Keratinocyte (primary cell): ENCODE measurements around the gene CEACAM7. TPM values are rescaled to one million over a fixed set of nuclear protein-coding genes. Genes with fewer than 3 reads are reported as not detected.

Experiments
- DNase-seq: peaks from one replicate; pipeline ENCODE4 v3.0.0-alpha.2; 2011; ENCODE audit warnings: low read depth, missing footprints, low spot score
- FAIRE-seq: peaks from 2 replicates; lab custom pipeline; 2011; peaks lifted over from hg19 to GRCh38; lab: Jason Lieb, UNC
- H2AFZ ChIP-seq: 2 replicates; pipeline ENCODE4 v1.6.0; 2012; ENCODE audit warnings: low read length, control low read depth, inconsistent platforms; ENCODE audit not compliant: control insufficient read depth
- H3K27ac ChIP-seq: 2 replicates; pipeline ENCODE4 v1.5.1; 2011; ENCODE audit warnings: low read length; ENCODE audit not compliant: control insufficient read depth, insufficient read depth
- H3K27me3 ChIP-seq: 3 replicates; pipeline ENCODE4 v1.6.0; 2011; ENCODE audit warnings: low read length; ENCODE audit not compliant: control insufficient read depth, insufficient read depth; ENCODE audit errors: extremely low read depth
- H3K36me3 ChIP-seq, 2 experiments: 2 replicates in 1 of 2; 3 replicates in 1 of 2; pipeline ENCODE4 v1.5.1; 2011; ENCODE audit warnings: low read length in 2 of 2, mild to moderate bottlenecking in 1 of 2; ENCODE audit not compliant: control insufficient read depth in 2 of 2, insufficient read depth in 2 of 2; ENCODE audit errors: extremely low read depth in 1 of 2
- H3K4me1 ChIP-seq: 3 replicates; pipeline ENCODE4 v1.5.1; 2011; ENCODE audit warnings: low read length; ENCODE audit not compliant: control insufficient read depth, insufficient read depth; ENCODE audit errors: extremely low read depth
- H3K4me2 ChIP-seq: 3 replicates; pipeline ENCODE4 v1.6.0; 2011; ENCODE audit warnings: low read depth, low read length; ENCODE audit not compliant: control insufficient read depth, insufficient read depth; ENCODE audit errors: extremely low read depth
- H3K4me3 ChIP-seq, 3 experiments: fragments of 200-600 bp in 1 of 3; sonication (generic) in 1 of 3; 2 replicates in 2 of 3; 3 replicates in 1 of 3; pipeline ENCODE4 v1.5.1; 2011 to 2016; ENCODE audit warnings: low read length in 3 of 3, mild to moderate bottlenecking in 3 of 3, control low read depth in 2 of 3, inconsistent platforms in 1 of 3, low read depth in 1 of 3, mixed read lengths in 1 of 3, mixed run types in 1 of 3, moderate library complexity in 1 of 3; ENCODE audit not compliant: control insufficient read depth in 2 of 3, insufficient read depth in 2 of 3; ENCODE audit errors: extremely low read depth in 1 of 3
- H3K79me2 ChIP-seq: 2 replicates; pipeline ENCODE4 v1.6.0; 2012; ENCODE audit warnings: low read length; ENCODE audit not compliant: control insufficient read depth, insufficient read depth
- H3K9ac ChIP-seq: 3 replicates; pipeline ENCODE4 v1.6.0; 2011; ENCODE audit warnings: low read length; ENCODE audit not compliant: control insufficient read depth, insufficient read depth; ENCODE audit errors: extremely low read depth
- H3K9me1 ChIP-seq: 3 replicates; pipeline ENCODE4 v1.6.0; 2011; ENCODE audit warnings: low read length; ENCODE audit not compliant: control insufficient read depth, insufficient read depth; ENCODE audit errors: extremely low read depth
- H3K9me3 ChIP-seq: 2 replicates; pipeline ENCODE4 v1.5.1; 2012; ENCODE audit warnings: low read depth, low read length; ENCODE audit not compliant: control insufficient read depth
- H4K20me1 ChIP-seq: 3 replicates; pipeline ENCODE4 v1.6.0; 2011; ENCODE audit warnings: low read length; ENCODE audit not compliant: control insufficient read depth, insufficient read depth; ENCODE audit errors: extremely low read depth
- EZH2 ChIP-seq: IDR thresholded peaks from one replicate; pipeline ENCODE4 v1.6.1; 2012; ENCODE audit warnings: inconsistent platforms, mild to moderate bottlenecking, low read length, moderate library complexity
- dilution Hi-C: fragments of 300-500 bp; cut with MboI; formaldehyde crosslinking; loops from one replicate; pipeline ENCODE4 v1.7.0; 2020; ENCODE audit warnings: low sequenced_read_pairs; ENCODE audit not compliant: extremely low pct_ligation_motif_present
- polyA plus RNA-seq, 5 experiments: library from polyadenylated mRNA; depleted of rRNA in 3 of 5; stranded (reverse) in 3 of 5; stranded (forward) in 1 of 5; unstranded in 1 of 5; fragments of >200 nt; gene quantifications; 1 replicate in 1 of 5; 2 replicates in 3 of 5; 3 replicates in 1 of 5; pipeline versions ENCODE4 v1.2.1 to v1.2.3, GENCODE V29; 2011 to 2012; ENCODE audit warnings: missing spikeins in 2 of 5, low read depth in 1 of 5, low replicate concordance in 1 of 5
- TF ChIP-seq, protein P1 (sequence below), 3 experiments: IDR thresholded peaks in 1 of 3; conservative IDR thresholded peaks in 1 of 3; optimal IDR thresholded peaks in 1 of 3; 2 replicates in 2 of 3; 3 replicates in 1 of 3; pipeline versions ENCODE3 to v1.5.1; 2011; ENCODE audit warnings: low read length in 3 of 3, mild to moderate bottlenecking in 3 of 3, moderate library complexity in 2 of 3, control low read depth in 1 of 3, inconsistent platforms in 1 of 3; ENCODE audit not compliant: insufficient read depth in 2 of 3; ENCODE audit errors: extremely low read depth in 1 of 3

Gene CEACAM7
- polyA plus RNA-seq, 1 donor (not counting 4 experiments of a cell fraction or from before 2014, with no cell fraction given) = not detected

DNA sequence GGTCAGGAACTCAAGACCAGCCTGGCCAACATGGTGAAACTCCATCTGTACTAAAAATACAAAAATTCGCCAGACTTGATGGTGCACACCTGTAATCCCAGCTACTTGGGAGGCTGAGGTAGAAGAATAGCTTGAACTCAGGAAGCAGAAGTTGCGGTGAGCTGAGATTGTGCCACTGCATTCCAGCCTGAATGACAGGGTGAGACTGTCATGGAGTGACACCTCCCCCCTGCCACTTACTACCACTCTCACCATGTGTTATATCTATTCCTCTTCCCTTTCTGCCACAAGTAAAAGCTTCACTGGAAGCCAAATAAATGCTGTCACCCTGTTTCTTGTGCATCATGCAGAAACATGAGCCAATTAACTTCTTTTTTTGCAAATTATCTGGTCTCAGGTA, 50.6 kb downstream of the CEACAM7 start:
- no peak overlapping the region for H2AFZ ChIP-seq
- no peak overlapping the region for H3K9ac ChIP-seq
- H3K9me3 ChIP-seq = no peaks in the 10 kb centered on the region
- dilution Hi-C loops = no loop called here
- no peaks in the 10 kb centered on the region for H3K36me3 ChIP-seq
- no peaks in the 10 kb centered on the region for H3K27me3 ChIP-seq
- DNase-seq (no peak), FAIRE-seq (no peak)
- TF ChIP-seq, protein P1, sequence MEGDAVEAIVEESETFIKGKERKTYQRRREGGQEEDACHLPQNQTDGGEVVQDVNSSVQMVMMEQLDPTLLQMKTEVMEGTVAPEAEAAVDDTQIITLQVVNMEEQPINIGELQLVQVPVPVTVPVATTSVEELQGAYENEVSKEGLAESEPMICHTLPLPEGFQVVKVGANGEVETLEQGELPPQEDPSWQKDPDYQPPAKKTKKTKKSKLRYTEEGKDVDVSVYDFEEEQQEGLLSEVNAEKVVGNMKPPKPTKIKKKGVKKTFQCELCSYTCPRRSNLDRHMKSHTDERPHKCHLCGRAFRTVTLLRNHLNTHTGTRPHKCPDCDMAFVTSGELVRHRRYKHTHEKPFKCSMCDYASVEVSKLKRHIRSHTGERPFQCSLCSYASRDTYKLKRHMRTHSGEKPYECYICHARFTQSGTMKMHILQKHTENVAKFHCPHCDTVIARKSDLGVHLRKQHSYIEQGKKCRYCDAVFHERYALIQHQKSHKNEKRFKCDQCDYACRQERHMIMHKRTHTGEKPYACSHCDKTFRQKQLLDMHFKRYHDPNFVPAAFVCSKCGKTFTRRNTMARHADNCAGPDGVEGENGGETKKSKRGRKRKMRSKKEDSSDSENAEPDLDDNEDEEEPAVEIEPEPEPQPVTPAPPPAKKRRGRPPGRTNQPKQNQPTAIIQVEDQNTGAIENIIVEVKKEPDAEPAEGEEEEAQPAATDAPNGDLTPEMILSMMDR (optimal IDR thresholded peaks at IDR 0.05 in 1 of 3, IDR thresholded peaks at IDR 0.05 in 1 of 3, conservative IDR thresholded peaks at IDR 0.05 in 1 of 3; ENCODE audit: extremely low read depth in 1 of 3, insufficient read depth in 2 of 3, low read length in 3 of 3) = no peak
- no peak for TF ChIP-seq EZH2
- no peaks in the 10 kb centered on the region for H3K9me1 ChIP-seq
- H3K4me2 ChIP-seq = no peak overlapping the region
- H3K4me1 ChIP-seq = no peaks in the 10 kb centered on the region
- no peak overlapping the region for H3K4me3 ChIP-seq
- H4K20me1 ChIP-seq = peaks cover 5% of the 10 kb centered on the region
- no peaks in the 10 kb centered on the region for H3K79me2 ChIP-seq
- no peak overlapping the region for H3K27ac ChIP-seq

DNA sequence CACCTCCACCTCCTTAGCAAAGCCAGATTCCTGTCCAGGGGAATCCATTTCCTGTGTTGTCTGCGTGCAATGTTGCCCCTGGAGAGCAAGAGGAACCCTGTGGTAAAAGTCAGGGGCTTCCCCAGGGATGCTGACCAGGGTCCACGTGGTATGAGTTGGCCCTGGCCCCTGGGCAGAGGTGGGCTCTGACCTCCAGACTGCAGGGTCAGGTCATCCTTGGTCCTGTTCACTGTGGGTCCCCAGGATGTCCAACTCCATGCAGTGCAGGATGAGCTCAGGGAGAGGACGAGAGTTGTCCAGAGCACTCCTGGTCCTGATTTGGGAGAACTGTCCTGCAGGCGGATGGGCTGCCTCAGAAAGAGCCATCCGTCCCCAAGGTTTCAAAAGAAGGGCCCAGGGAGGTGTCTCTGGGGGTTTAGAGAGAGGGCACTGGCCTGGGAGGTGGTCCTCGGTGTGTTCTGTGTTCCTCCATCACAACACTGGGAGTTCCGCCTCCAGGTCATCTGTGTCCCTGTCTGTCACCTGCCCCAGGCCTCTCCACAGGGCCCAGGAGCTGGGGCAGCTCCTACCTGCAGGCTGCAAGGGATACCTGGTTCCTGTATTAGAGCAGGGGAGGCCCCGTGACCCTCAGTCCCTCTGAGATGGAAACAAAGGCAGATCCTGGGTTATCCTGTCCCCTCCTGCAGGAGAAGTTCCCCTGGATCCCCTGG, 59.9 kb downstream of the CEACAM7 start:
- H4K20me1 ChIP-seq = no peaks in the 10 kb centered on the region
- dilution Hi-C loops = no loop called here

More for the DNA sequence above, 59.9 kb downstream of the CEACAM7 start:
- no peaks in the 10 kb centered on the region for H3K4me1 ChIP-seq
- H3K36me3 ChIP-seq = no peaks in the 10 kb centered on the region
- no peaks in the 10 kb centered on the region for H3K27me3 ChIP-seq
- DNase-seq (no peak), FAIRE-seq (no peak)
- no peak overlapping the region for H3K4me2 ChIP-seq
- no peak for TF ChIP-seq EZH2
- TF ChIP-seq, protein P1 (optimal IDR thresholded peaks at IDR 0.05 in 1 of 3, IDR thresholded peaks at IDR 0.05 in 1 of 3, conservative IDR thresholded peaks at IDR 0.05 in 1 of 3; ENCODE audit: extremely low read depth in 1 of 3, insufficient read depth in 2 of 3, low read length in 3 of 3) = no peak
- H3K9me3 ChIP-seq = no peaks in the 10 kb centered on the region
- H3K4me3 ChIP-seq = no peak overlapping the region
- H3K9ac ChIP-seq = no peak overlapping the region
- no peak overlapping the region for H2AFZ ChIP-seq
- no peaks in the 10 kb centered on the region for H3K79me2 ChIP-seq
- no peak overlapping the region for H3K27ac ChIP-seq
- H3K9me1 ChIP-seq = no peaks in the 10 kb centered on the region
